A673 (cell line): ENCODE data around the gene MAPK8IP1.

Experiments
- CTCF ChIP-seq: fragments of 300-800, 200-600 bp; sonication (generic); conservative IDR thresholded peaks from 2 replicates; pipeline ENCODE4 v1.5.1; 2017; ENCODE audit warnings: low read depth, mild to moderate bottlenecking, antibody characterized with exemption, low read length, moderate library complexity, mixed read lengths
- EZH2 ChIP-seq: fragments of 200-600 bp; sonication (generic); IDR thresholded peaks from 2 replicates; pipeline ENCODE4 v1.6.1; 2017; ENCODE audit warnings: borderline replicate concordance, low read depth, mild to moderate bottlenecking, mixed read lengths, antibody characterized with exemption, low read length; ENCODE audit not compliant: poor library complexity, severe bottlenecking

GRCh38 chr11:45860764-45861510 is 24.5 kb upstream of the MAPK8IP1 start:
- TF ChIP-seq CTCF (no peak), EZH2 (no peak)
